Epithelial cell of esophagus (primary cell): Measurements from ENCODE around the gene DCAF10.
A peak's percentile ranks its signal among the peaks of the same experiment; 100 is the strongest.
"Not testable (repeated sequence)": the region's sequence is repeated elsewhere in the genome, so short reads cannot be mapped to it uniquely, and the experiment has no call there.

Source experiments
- DNase-seq: peaks from one replicate; pipeline ENCODE4 v3.0.0; 2010; ENCODE audit warnings: low read depth
- H3K4me3 ChIP-seq: 2 replicates; pipeline ENCODE4 v1.5.1; 2011; ENCODE audit warnings: mild to moderate bottlenecking, low read length, control low read depth
- CTCF ChIP-seq: IDR thresholded peaks from 2 replicates; pipeline ENCODE4 v1.5.1; 2011; ENCODE audit warnings: low read depth, mild to moderate bottlenecking, low read length, control low read depth, inconsistent platforms; ENCODE audit not compliant: insufficient read depth; ENCODE audit errors: missing control alignments

DCAF10 gene

DNA sequence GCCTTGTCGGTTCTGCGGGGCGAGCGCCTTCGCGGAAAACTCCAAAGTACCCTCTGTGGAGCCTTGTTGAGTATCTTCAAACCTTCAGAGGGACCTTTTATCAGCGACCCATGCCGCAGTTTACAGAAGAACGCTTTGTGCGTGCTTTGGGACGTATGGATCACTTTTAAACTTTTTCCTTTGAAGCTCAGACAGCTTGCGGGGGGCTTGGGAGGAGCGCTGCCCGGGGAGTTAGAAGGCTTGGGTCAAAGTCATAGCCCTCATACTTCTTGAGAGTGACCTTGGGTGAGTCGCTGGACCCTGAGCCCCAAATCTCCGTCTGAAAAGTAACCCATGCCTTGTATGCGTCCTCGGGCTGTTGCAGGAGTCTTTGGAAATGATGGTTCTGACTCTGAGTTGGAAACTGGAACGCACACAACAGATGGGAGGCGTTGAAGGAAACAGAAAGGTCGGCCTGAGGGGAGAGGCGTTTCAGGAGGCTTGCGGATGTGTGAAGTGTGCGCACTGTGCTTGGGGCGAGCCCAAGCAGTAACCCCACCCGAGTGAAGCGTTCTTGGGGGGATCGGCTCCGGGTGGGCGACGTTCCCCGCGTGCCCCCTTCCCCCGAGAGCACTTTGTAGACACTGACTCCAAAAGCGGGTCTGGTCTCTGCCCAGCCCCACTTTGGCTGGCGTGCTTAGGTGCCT lies 104.0 kb downstream of the DCAF10 start:
- no peak for TF ChIP-seq CTCF
- H3K4me3 ChIP-seq, result peak overlapping the region; percentile 85
- DNase-seq, result peak; percentile 51

DNA sequence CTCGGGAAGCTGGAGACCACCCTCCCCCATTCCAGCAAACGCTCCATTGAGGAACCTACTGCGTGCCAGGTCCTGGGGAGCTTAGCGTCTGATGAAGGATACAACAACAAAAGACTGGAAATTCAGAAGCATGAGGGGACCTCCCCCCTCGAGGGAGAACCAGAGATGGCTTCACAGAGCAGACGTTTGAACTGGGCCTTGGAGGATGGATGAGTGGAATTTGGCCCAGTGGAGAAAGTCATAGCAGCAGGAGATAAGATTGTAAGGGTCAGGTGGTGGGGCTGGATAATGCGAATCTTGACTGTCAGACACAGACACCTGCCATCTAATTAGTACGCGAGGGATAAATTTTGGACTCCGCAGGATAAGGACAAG lies 104.5 kb downstream of the DCAF10 start:
- TF ChIP-seq CTCF, result no peak
- DNase-seq, result no peak
- H3K4me3 ChIP-seq, result peak overlapping the region; percentile 85

GRCh38 chr9:37905776-37906175 lies 105.2 kb downstream of the DCAF10 start:
- no peak overlapping the region for H3K4me3 ChIP-seq
- DNase-seq, result no peak
- no peak for TF ChIP-seq CTCF

GRCh38 chr9:37906312-37907239 lies 106.0 kb downstream of the DCAF10 start:
- TF ChIP-seq CTCF, result no peak
- DNase-seq, result no peak
- H3K4me3 ChIP-seq, result no peak overlapping the region

DNA sequence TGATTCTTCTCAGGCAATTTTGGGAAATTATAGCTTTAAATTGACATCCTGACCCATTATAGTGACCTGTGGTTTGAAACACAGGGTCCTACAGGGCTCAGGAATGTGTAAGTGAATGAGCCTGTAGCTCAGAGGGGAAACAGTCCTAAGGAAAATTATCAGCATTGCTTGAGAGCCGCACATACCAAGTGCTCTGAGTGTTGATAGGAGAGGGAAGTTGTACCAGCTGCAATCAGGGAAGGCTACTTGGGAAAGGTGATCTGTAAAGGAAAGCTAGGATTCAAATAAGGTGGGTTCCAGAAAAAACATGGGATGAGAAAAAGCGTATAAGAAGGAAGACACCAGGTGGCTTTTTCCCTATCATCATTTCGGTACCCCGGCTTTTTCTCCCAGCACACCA lies 107.7 kb downstream of the DCAF10 start:
- no peak for TF ChIP-seq CTCF
- DNase-seq, result no peak
- H3K4me3 ChIP-seq, result no peak overlapping the region

GRCh38 chr9:37908698-37909186 lies 108.1 kb downstream of the DCAF10 start:
- no peak for TF ChIP-seq CTCF
- no peak overlapping the region for H3K4me3 ChIP-seq
- DNase-seq, result peak; percentile 75

DNA sequence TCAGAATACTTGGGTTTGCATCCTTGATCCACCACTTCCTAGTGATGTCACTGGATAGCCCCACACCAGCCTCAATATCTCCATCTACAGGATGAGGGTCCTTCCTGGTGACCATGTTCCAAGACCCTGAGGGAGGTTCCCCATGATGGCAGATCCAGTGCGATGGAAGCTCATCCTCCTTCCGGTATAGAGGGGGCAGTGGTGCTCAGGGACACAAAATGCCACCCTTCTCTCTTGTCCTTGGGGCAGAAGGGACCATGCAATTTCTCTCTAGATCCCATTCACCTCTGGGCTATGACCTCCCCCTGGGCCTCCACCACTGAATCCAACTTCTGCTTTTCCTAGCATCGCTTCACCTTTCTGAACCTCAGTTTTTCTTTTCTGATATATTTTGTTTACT lies 108.7 kb downstream of the DCAF10 start:
- H3K4me3 ChIP-seq, result no peak overlapping the region
- TF ChIP-seq CTCF, result no peak
- no peak for DNase-seq

- not testable (repeated sequence) for DNase-seq, H3K4me3 ChIP-seq
Observed at GRCh38 chr9:37909836-37910235, 109.2 kb downstream of the DCAF10 start.
